Activated CD4-positive, alpha-beta T cell treated with anti-CD3 and anti-CD28 coated beads, Interleukin-2, amount 50 U/mL, for 4 hours (primary cell): ENCODE data around the gene GPC3.

Experiments
- DNase-seq, 2 experiments: peaks; one replicate each; pipeline ENCODE4 v3.0.0-alpha.2; 2020

The GPC3 gene

GRCh38 chrX:133965321-133965720 lies 20.1 kb downstream of the GPC3 start:
- no peak for DNase-seq

GRCh38 chrX:133961046-133961445 lies 24.3 kb downstream of the GPC3 start:
- no peak for DNase-seq

- DNase-seq = no peak
These were observed 25.4 kb downstream of the GPC3 start for GRCh38 chrX:133959972-133960371.

GRCh38 chrX:133958997-133959688 lies 26.3 kb downstream of the GPC3 start:
- no peak for DNase-seq

- DNase-seq = no peak
These were observed 28.6 kb downstream of the GPC3 start for GRCh38 chrX:133956570-133957340.

- DNase-seq = no peak
These were observed 31.5 kb downstream of the GPC3 start for GRCh38 chrX:133953785-133954355.

GRCh38 chrX:133953078-133953477 lies 32.3 kb downstream of the GPC3 start:
- DNase-seq = no peak

- no peak for DNase-seq
These were observed 34.3 kb downstream of the GPC3 start for GRCh38 chrX:133951098-133951497.

- no peak for DNase-seq
These were observed 35.2 kb downstream of the GPC3 start for GRCh38 chrX:133950214-133950613.

GRCh38 chrX:133948895-133949294 lies 36.5 kb downstream of the GPC3 start:
- DNase-seq = no peak

GRCh38 chrX:133947996-133948395 lies 37.4 kb downstream of the GPC3 start:
- no peak for DNase-seq

- no peak for DNase-seq
These were observed 38.4 kb downstream of the GPC3 start for GRCh38 chrX:133947022-133947421.

GRCh38 chrX:133943507-133943906 lies 41.9 kb downstream of the GPC3 start:
- DNase-seq = no peak

GRCh38 chrX:133939655-133940302 lies 45.6 kb downstream of the GPC3 start:
- no peak for DNase-seq

GRCh38 chrX:133938530-133938929 lies 46.9 kb downstream of the GPC3 start:
- DNase-seq = no peak

GRCh38 chrX:133937022-133937421 lies 48.4 kb downstream of the GPC3 start:
- DNase-seq = no peak

GRCh38 chrX:133935076-133935475 lies 50.3 kb downstream of the GPC3 start:
- DNase-seq = no peak

- no peak for DNase-seq
These were observed 52.1 kb downstream of the GPC3 start for GRCh38 chrX:133933316-133933715.

- DNase-seq = no peak
These were observed 55.4 kb downstream of the GPC3 start for GRCh38 chrX:133929836-133930464.

GRCh38 chrX:133928365-133928764 lies 57.0 kb downstream of the GPC3 start:
- DNase-seq = no peak

- DNase-seq = no peak
These were observed 58.6 kb downstream of the GPC3 start for GRCh38 chrX:133926809-133927208.

GRCh38 chrX:133926099-133926498 lies 59.3 kb downstream of the GPC3 start:
- no peak for DNase-seq

- DNase-seq = no peak
These were observed 60.8 kb downstream of the GPC3 start for GRCh38 chrX:133924548-133924947.
